ENCODE data around the gene CEMIP.
A peak's percentile ranks its signal among the peaks of the same experiment; 100 is the strongest.

The CEMIP gene

DNA sequence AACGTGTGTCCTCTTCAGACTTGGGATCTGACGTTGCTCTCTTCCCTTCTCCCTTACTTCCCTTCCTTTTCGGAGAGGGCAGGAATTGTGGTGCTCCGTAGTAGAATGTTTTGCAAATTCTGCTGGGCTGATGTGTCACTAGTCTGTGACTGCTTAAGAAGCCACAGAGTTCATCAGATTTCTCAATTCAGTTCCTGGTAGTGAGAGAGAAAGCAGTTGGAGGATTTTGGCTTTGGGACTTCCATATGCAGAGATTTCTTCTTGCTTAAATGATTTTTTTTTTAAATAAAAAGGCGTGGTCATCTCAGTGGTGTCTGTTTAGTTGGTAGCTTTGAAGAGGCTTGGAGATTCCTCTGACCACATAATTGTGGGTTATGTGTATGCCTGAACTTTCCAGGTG is 10.1 kb downstream of the CEMIP start:
- peak; percentile 8 for DNase-seq

DNA sequence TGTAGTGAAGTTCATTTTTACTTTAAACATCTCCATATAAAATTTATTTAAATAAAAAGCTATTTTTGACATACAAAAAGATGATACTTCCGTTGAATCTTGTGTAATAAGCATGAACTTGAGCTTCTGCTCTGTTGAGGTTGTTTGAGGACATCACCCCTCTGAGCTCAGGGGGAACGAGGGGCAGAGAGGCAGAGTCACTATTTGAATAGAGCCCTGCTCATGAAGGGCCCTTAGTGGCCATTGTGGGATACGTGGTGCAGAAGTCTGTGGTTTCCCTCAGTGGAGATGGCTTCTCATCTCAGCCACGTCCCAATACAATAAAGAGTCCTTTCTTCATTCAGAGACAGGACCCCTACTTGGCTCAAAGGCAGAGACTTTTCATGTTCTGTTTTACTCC is 10.6 kb downstream of the CEMIP start:
- no peak for DNase-seq

GRCh38 chr15:80790236-80790635 is 11.1 kb downstream of the CEMIP start:
- DNase-seq = no peak

GRCh38 chr15:80791004-80791403 is 11.8 kb downstream of the CEMIP start:
- DNase-seq = no peak

DNA sequence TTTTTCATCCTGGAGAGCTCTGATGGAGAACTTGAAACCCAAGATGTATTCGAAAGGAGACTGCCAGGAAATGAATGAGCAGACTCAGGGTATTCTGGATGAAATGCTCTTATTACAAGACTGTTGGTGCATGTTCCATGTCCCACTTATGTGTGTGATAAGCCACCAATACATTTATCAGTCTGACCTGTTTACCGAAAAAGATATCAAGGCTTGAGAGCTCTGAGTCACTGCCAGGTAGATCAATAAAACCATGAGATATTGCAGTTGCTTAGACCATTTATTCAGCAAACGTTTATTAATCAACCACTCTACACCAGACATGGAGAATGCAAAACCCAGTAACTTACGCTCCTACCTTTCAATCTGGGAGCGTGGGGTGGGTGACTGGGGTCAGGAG is 17.2 kb downstream of the CEMIP start:
- no peak for DNase-seq

DNA sequence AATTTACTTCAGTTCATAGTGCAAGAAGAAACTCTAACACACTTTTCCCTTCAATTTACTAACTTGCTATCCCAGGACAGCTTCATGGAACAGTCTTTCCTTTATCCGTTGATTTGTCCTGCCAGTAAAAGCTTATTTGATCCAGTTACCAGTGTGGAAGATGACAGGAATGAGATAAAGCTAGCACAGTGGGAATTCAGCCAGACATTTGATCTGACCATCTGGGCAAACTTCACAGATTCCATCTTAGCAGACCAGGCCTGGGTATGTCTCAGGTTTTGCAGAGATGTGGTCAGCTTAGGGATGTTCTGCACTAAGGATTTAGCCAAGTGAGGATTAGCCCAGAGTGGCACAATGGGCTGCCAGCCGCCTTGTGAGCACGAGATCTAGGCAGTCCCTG is 19.7 kb downstream of the CEMIP start:
- no peak for DNase-seq

- no peak for DNase-seq
Observed at GRCh38 chr15:80800067-80800466, 20.9 kb downstream of the CEMIP start.

DNA sequence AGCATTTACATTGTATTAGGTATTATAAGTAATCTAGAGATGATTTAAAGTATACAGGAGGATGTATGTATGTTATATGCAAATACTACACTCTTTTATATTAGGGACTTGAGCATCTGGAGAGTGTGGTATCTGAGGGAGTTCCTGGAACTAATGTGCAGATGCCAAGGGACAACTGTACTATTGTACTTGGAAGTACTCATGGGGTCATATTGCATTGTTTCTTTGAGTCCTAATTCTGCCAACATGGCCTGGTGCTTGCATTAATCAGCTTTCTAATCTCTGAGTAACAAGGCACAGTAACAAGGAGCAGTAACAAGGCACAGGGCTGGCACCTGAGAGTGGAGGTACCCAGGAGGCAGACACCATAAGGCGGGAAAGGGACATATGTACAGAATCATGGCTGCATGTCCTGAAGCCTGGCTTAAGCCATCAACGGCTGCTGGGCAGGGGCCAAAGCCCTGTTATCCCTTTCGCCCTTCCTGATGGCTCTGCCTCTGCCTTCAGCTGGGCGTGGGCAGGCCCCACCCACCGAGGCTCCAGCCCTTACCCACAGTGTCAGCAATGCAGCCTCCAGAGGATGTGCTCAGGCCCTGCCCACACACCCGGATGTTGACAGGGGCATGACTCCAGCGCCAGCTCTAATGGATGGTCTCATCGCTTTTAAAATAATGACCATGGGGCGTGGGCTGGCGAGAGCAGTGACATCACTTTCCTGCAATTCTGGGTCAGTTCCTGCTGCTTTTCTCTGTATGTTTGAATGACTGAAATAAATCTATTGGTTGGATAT is 22.9 kb downstream of the CEMIP start:
- no peak for DNase-seq

DNA sequence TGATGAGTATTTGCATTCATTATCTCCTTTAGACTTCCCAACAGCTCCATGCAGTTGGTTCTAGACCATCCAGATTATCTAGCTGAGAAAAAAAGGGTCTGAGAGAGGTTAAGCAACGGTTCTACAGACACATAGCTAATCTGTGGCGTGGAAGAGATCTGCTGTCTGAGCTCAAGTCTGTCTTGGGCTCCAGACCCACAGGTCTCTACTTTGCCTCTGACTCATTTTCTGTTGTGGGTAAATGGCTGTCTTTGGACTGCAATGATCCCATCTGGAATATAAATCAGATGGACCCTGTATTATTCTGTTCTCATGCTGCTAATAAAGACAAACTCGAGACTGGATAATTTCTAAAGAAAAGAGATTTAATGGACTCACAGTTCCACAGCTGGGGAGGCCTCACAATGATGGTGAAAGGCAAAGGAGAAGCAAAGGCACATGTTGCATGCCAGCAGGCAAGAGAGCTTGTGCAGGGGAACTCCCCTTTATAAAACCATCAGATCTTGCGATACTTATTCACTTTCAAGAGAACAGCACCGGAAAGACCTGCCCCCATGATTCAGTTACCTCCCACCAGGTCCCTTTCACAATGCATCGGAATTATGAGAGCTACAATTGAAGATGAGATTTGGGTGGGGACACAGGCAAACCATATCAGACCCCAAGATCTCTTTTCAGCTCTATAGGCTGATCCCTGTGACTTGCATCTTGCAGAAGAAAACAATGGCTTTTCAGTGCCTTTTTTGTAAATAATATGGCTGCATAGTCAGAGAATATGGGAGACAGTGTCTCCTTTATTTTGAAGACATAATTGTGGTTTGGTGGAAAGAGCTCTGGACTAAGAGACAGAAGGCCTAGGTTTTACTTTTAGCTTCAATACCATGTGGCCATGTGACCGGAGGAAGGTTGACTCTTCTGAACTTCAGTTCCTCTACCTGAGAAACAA is 24.7 kb downstream of the CEMIP start:
- no peak for DNase-seq

DNA sequence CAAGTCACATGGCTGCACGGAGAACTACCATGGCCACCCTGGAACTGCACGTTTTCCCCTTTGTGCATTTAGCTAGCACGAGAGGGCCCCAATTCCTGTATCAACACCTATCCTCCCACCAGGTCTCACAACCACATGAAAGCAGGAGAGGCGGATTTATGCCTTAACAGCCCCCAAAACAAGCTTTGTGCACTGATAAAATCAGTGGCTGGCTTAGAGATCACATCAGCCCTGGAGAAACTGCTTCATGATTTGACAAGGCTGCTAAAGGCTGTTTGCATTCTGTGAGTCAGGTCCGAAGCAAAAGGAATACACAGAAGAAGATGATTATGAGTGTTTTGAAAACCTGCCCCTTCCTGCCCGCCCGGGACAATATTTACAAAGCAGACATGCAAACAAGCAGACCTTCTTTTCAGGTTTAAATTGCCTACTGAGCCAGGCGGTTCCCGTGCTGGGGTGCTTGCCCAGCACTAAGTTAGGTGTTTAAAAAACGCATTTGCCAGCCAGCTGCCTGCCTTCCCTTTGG is 25.9 kb downstream of the CEMIP start:
- DNase-seq = no peak

DNA sequence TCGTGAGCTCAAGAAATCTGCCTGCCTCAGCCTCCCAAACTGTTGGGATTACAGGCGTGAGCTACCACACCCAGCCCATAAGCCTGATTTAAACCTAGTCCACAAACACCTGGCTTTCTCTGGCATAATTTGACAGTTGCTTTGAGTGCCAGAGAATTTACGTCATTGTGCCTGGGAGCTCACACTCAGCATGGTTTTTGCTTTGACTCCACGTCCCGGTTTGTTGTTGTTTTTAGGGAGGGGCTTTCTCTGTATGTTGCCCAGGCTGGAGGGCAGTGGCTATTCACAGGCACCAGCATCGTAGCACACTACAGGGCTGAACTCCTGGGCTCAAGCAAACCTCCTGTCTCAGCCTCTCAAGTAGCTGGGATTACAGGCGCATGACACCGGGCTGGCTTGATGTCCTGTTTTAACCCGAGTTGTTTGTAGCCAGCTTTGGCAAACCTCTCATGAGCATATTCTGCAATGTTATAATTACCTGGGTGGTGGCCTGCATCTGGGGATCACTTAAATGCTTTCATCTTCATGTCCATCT is 32.7 kb downstream of the CEMIP start:
- no peak for DNase-seq

GRCh38 chr15:80815106-80815505 is 35.9 kb downstream of the CEMIP start:
- DNase-seq = no peak

GRCh38 chr15:80816049-80816653 is 37.0 kb downstream of the CEMIP start:
- no peak for DNase-seq

DNA sequence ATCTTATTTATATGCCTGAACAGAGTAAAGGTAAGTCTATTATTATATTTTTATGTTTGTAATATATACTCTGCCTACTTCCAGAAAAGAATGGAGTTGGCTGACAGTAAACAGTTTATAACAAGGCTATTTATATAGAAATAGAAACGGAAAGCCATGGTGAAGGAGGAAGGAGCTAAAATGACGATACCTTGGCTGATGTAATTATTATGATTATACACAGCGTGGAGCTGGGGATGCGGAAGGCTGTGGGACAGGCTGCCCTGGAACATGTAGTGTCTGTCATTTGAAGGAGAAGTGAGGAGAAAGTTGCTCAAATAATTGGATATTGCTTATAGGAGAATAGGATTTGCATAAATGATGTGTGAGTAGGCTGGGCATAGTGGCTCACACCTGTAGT is 37.8 kb downstream of the CEMIP start:
- DNase-seq = no peak

- no peak for DNase-seq
Observed at GRCh38 chr15:80817901-80818300, 38.7 kb downstream of the CEMIP start.

- no peak for DNase-seq
Observed at GRCh38 chr15:80819001-80819400, 39.8 kb downstream of the CEMIP start.

DNA sequence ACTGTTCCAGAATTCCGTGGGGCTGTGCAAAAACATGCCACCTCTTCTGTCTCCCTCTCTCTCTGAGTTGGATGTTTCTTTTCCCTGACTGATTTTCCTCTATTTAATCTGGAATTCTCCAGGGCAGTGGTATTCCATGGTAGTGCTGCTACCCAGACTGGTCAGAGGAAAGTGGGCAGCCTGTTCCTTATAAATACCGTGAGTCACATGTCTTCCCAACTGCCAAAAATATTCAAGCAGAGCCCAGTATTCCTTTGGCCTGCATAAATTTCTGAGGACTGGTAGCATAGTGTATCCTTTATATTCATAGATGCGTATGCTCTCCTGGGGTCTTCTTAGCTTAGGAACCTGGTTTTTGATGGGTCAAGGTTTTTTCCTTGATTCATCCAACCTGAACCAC is 40.9 kb downstream of the CEMIP start:
- no peak for DNase-seq

DNA sequence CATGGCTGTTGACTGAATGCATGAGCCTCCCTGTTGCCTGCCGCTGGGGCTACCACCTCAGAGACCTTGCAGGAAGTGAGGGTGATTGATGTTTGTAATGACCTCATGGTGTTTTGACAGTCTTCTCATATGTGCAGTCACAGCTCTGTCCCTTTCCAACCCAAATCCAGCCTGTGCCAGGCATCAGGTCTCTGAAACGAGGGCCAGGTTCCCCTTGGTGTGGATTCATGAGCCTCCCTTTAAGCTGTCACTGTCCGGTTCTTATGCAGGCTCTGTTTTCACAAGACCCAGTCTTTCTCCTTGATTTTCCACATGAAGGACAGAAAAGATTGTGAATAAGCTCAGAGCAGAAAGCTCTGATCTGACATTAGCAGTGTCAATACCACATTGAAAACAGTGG is 43.1 kb downstream of the CEMIP start:
- DNase-seq = no peak

DNA sequence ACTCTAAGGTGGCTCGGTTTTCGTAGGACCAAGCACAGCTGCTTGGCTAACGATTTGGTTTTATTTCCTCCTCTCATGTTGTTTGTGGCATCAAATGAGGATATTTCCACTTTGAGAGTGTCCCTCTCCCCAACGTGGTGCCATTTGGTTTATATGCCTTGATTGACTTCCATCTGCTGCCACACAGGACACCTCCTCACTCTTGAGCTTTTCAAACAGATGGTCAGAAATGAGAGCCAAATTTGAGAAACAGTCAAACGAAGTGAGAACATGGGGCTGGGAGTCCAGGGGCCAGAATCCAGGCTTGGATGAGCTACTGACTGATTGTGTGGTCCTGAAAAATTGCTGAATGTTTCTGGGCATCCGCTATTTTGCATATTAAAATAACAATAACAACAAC is 43.5 kb downstream of the CEMIP start:
- DNase-seq = no peak

GRCh38 chr15:80823120-80823519 is 44.0 kb downstream of the CEMIP start:
- DNase-seq = no peak

DNA sequence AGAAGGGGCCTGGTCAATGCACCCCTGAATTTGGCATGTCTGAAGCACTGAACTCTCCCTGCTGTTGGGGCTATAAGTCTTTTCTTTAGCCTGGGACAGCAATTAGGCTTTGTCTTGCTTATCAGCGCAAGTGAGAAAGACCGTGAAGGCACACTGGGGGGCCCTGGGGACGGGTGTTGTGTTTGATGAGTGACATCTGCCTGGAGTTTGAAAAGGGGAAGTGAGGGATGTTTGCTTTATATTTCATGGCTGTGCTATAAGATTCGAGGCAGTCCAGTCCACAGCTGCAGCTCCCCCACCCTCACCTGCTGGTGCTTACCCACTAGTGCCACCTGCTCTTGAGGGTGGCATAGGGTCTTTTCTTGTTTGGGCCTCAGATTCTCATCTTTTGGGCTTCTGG is 44.8 kb downstream of the CEMIP start:
- DNase-seq = no peak

GRCh38 chr15:80825361-80826030 is 46.3 kb downstream of the CEMIP start:
- DNase-seq = no peak

DNA sequence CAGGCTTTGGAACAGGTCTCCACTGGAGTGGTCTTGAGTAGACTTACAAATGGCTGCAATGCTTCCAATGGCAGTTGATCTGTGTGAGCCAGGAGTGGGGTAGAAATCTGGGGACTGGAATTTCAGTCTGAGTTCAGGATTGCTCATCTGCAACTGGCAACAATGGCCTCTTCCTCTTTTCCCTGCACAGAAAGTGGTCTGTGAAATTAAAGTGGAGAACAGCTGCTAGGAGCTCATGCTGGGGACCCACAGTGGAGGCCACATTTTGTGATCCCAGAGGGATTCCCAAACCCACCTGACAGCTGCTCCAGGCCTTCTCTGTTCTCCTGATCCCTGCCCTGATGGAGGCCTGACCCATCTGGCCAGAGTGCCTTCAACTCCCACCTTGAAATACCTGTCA is 49.6 kb downstream of the CEMIP start:
- no peak for DNase-seq
